Breast epithelium (tissue), 3 donors: ENCODE measurements around the gene TTLL10.

Experiments used
- CTCF ChIP-seq, 3 donors: fragments of 450-650 bp; IDR thresholded peaks; one replicate each; pipeline ENCODE4 v1.5.1; 2016 to 2017; ENCODE audit warnings: antibody characterized with exemption in 3 of 3, mild to moderate bottlenecking in 3 of 3, moderate library complexity in 3 of 3
- POLR2A ChIP-seq: fragments of 450-650 bp; IDR thresholded peaks from one replicate; pipeline ENCODE4 v1.6.1; 2016; ENCODE audit warnings: antibody characterized with exemption, mild to moderate bottlenecking, moderate library complexity
- POLR2AphosphoS5 ChIP-seq, 3 donors: sonication (generic); formaldehyde crosslinking; IDR thresholded peaks; one replicate each; pipeline ENCODE4 v1.6.1; 2017; ENCODE audit warnings: antibody characterized with exemption in 3 of 3

- TF ChIP-seq CTCF (IDR thresholded peaks at IDR 0.05): no peak
- no peak for TF ChIP-seq POLR2A
- TF ChIP-seq POLR2AphosphoS5 (IDR thresholded peaks at IDR 0.05): no peak
Observed at GRCh38 chr1:1176931-1177330, 3.3 kb downstream of the TTLL10 start.
